AG04450 (cell line): Measurements from ENCODE around the gene SLC39A13. TPM values are rescaled to one million over a fixed set of nuclear protein-coding genes. Genes with fewer than 3 reads are reported as not detected.

Source experiments
- CTCF ChIA-PET: fragments of 300-600, 350-600 bp; formaldehyde crosslinking; extraction: SDS; loops from one replicate; lab custom pipeline; 2022; ENCODE audit warnings: antibody characterized with exemption, inconsistent platforms; lab: Charles Lee
- POLR2A ChIA-PET: fragments of 350-600 bp; formaldehyde crosslinking; extraction: SDS; loops from one replicate; lab custom pipeline; 2021; ENCODE audit warnings: antibody characterized with exemption, inconsistent platforms; lab: Yijun Ruan, JAX
- DNase-seq: peaks from one replicate; pipeline ENCODE4 v3.0.0-alpha.2; 2011; ENCODE audit warnings: low read depth, low spot score
- H3K27ac ChIP-seq: one replicate; pipeline ENCODE4 v1.5.1; 2012; ENCODE audit warnings: low read depth, low read length, control low read depth
- H3K27me3 ChIP-seq: one replicate; pipeline ENCODE4 v1.6.0; 2012; ENCODE audit warnings: low read length; ENCODE audit not compliant: control insufficient read depth, insufficient read depth
- H3K4me3 ChIP-seq: 2 replicates; pipeline ENCODE4 v1.5.1; 2011; ENCODE audit warnings: mild to moderate bottlenecking, low read depth, low read length, control low read depth
- H3K9me3 ChIP-seq: 2 replicates; pipeline ENCODE4 v1.5.1; 2012; ENCODE audit warnings: low read length; ENCODE audit not compliant: control insufficient read depth, insufficient read depth
- polyA plus RNA-seq: library from polyadenylated mRNA; depleted of rRNA; stranded (reverse); fragments of >200 nt; gene quantifications from 2 replicates; pipeline ENCODE4 v1.2.3, GENCODE V29; 2011
- TF ChIP-seq, protein P1 (sequence below): IDR thresholded peaks from 2 replicates; pipeline ENCODE4 v1.5.1; 2011; ENCODE audit warnings: low read depth, low read length, control low read depth, inconsistent platforms

Gene SLC39A13
- polyA plus RNA-seq, 1 experiment, result 54.4 TPM

DNA sequence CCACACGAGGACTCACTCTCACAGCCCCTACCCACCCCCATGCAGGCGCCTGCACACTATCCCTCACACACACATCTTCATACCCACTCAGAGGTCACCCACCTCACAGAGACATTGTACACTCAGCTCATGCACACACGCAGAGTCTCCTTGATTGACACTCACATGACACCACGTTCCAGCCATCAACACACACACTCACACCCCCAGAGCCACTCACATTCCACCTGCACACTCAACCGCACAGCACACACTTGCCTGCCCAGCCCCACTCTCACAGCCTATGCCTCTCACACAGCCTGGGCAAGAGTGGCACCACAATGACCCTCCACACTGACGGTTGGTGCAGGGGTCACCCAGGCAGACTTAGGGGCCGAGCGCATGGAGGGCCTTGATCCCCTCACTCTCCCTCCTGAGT lies 32.3 kb upstream of the SLC39A13 start:
- no peaks in the 10 kb centered on the region; the same call in 1 of the 2 replicates for H3K9me3 ChIP-seq
- H3K27ac ChIP-seq, result no peak overlapping the region
- POLR2A ChIA-PET, result no interaction called here
- no peak overlapping the region for H3K4me3 ChIP-seq
- no peaks in the 10 kb centered on the region for H3K27me3 ChIP-seq
- no peak for DNase-seq
- CTCF ChIA-PET, result no interaction called here
- TF ChIP-seq, protein P1, sequence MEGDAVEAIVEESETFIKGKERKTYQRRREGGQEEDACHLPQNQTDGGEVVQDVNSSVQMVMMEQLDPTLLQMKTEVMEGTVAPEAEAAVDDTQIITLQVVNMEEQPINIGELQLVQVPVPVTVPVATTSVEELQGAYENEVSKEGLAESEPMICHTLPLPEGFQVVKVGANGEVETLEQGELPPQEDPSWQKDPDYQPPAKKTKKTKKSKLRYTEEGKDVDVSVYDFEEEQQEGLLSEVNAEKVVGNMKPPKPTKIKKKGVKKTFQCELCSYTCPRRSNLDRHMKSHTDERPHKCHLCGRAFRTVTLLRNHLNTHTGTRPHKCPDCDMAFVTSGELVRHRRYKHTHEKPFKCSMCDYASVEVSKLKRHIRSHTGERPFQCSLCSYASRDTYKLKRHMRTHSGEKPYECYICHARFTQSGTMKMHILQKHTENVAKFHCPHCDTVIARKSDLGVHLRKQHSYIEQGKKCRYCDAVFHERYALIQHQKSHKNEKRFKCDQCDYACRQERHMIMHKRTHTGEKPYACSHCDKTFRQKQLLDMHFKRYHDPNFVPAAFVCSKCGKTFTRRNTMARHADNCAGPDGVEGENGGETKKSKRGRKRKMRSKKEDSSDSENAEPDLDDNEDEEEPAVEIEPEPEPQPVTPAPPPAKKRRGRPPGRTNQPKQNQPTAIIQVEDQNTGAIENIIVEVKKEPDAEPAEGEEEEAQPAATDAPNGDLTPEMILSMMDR, result no peak

DNA sequence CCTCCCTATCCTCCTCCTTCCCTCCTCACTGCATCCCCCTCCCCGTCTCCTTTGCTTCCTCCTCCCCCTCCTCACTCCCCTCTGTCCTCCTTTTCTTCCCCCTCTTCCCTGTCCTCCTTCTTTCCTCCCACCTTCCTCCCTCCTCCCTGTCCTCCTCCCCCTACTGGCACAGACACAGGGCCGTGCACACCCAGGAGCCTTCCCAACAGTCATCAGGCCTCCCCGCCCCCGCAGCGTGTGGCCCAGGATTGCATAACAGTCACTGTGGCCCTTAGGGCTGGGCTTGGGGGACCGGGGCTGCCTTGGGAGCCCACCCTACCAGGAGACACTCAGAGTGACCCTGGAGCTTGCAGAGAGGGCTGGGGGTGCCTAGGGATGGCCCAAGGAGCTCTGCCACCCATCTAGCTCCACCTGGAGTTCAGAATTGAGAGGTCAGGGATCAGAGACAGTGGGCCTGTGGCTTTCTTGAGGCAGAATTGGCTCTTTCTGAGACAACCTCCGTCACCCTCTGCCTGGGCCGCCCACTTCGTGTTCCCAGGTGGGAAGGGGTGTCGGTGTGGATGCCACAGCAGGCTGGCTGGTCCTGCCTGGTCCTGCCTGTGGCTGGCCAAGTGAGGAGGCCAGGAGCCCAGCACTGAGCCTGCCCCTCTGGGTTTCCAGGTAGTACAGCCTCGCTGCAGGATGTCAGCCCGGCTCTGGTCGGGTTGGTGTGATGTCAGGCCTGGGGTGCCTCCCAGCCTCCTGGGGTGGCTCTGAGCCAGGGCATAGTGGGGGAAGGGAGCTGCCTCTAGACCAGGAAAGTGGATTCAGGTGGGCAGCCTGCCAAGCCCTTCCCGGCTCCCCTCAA lies 31.6 kb upstream of the SLC39A13 start:
- DNase-seq, result no peak
- CTCF ChIA-PET, result no interaction called here
- Histone ChIP-seq H3K27ac (no peak overlapping the region), H3K9me3 (no peaks in the 10 kb centered on the region; the same call in 1 of the 2 replicates), H3K27me3 (no peaks in the 10 kb centered on the region), H3K4me3 (no peak overlapping the region)
- POLR2A ChIA-PET, result no interaction called here
- TF ChIP-seq, protein P1, result no peak

DNA sequence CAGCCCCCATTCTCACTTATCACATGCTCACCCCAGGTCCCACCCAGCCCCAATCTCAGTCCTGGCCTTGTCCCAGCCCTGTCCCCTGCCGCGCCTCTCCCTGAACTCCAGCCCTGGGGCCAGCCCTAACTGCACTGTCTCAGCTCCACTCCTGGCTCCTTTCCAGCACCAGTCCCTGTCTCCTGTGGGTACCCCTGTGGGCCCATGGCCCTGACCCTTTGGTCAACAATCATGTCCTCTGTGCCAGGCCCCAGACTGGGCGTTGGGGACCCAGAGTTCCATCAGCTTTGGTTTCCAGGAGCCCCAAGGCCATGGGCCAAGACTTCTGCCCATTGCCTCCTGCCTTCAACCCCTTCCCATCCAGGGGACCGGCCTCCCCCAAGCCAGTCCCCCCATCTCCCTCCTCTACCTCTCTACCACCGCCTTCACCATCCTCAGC lies 30.8 kb upstream of the SLC39A13 start:
- no peak for DNase-seq
- TF ChIP-seq, protein P1, result no peak
- Histone ChIP-seq H3K4me3 (no peak overlapping the region), H3K27me3 (no peaks in the 10 kb centered on the region), H3K9me3 (no peaks in the 10 kb centered on the region; the same call in 1 of the 2 replicates), H3K27ac (no peak overlapping the region)
- CTCF ChIA-PET, result no interaction called here
- POLR2A ChIA-PET, result no interaction called here

DNA sequence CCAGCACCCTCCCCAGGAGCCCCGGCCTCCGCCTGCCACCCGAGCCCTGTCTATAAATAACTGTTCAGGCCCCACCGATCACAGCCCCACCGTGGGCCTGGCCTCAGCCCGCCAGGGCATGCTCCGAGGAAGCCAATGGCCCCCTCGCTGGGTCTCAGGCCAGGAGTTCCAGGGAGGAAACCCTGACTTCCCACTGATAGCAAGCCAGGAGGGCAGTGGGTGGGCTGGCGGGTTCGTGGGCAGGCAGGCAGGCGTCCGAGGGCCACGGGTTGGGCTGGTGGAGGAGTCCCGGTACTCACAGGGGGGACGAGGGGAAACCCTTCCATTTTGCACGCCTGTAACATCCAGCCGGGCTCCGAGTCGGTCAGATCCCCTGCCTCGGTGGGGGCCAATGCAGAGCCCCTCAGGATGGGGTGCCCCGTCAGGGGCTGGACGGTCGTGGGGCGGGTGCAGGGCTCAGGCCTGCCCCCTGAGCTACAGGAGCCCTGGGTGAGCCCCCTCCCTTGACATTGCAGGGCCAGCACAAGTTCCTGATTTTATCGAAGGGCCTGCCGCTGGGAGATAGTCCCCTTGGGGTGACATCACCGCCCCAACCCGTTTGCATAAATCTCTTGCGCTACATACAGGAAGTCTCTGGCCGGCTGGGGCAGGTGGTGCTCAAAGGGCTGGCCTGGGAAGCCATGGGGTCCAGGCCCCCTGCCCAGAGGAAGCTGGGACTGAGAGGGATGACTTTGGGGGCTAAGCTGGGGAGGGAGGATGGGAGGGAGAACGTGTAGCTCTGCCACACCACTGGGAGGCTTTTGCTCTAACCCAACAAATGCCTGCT lies 30.2 kb upstream of the SLC39A13 start, which contains the start of gene SPI1:
SPI1 (minus strand) TSS at position 538 of the 826 bp plus-strand sequence; CDS start at position 344, 194 bp downstream.
- no peak within 1 kb of the TSS for H3K4me3 ChIP-seq
- H3K9me3 ChIP-seq, result no peaks in the 10 kb centered on the region; the same call in 1 of the 2 replicates
- ChIA-PET CTCF (no interaction called here), POLR2A (no interaction called here)
- no peak within 1 kb of the TSS for H3K27ac ChIP-seq
- TF ChIP-seq, protein P1, result no peak
- no peaks in the 10 kb centered on the region for H3K27me3 ChIP-seq
- DNase-seq, result no peak
